ENCODE data around the gene SLC47A1.
"Not testable (repeated sequence)": the region's sequence is repeated elsewhere in the genome, so short reads cannot be mapped to it uniquely, and the experiment has no call there.

SLC47A1 gene

DNA sequence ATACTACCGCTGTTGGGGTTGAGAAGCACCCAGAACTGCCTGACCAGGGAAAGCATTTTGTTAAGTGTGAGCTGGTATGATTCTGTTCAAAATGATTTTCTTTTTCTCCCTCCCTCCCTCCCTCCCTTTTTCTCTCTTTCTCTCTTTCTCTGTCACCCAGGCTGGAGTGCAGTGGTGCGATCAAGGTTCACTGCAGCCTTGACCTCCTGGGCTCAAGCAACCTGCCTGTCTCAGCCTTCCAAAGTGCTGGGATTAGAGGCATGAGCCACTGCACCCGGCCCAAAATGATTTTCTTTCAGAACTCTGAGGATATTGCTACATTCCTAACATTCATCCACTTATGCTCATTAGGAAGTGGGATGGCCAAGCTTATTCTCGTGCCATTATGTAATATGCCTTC is 41.3 kb downstream of the SLC47A1 start:
- H3K4me3 ChIP-seq (ENCODE audit: low read depth, low read length): no peak overlapping the region
- TF ChIP-seq CTCF (IDR thresholded peaks at IDR 0.05; ENCODE audit: borderline replicate concordance, insufficient read depth, low read depth, low read length): no peak

DNA sequence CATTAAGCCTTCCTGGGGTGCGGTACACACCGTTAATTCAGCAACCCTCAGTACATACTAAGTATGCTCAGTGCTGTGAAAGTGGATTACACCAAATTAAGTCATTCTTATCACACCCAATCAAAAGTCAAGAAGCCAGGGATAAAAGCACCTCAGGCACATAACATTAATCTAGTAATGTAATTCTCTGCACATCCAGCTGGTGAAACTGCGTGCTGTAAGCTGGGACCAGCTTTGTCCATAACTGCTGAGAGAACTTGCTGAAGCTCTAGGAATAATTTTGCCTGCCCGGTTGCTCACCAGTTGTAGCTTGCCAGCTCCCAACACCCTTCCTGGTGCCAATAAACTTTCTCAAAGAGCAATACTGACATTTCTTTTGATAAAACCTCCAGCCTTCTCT is 44.9 kb downstream of the SLC47A1 start:
- no peak overlapping the region for H3K4me3 ChIP-seq (ENCODE audit: low read depth, low read length)
- TF ChIP-seq CTCF (IDR thresholded peaks at IDR 0.05; ENCODE audit: borderline replicate concordance, insufficient read depth, low read depth, low read length): no peak

DNA sequence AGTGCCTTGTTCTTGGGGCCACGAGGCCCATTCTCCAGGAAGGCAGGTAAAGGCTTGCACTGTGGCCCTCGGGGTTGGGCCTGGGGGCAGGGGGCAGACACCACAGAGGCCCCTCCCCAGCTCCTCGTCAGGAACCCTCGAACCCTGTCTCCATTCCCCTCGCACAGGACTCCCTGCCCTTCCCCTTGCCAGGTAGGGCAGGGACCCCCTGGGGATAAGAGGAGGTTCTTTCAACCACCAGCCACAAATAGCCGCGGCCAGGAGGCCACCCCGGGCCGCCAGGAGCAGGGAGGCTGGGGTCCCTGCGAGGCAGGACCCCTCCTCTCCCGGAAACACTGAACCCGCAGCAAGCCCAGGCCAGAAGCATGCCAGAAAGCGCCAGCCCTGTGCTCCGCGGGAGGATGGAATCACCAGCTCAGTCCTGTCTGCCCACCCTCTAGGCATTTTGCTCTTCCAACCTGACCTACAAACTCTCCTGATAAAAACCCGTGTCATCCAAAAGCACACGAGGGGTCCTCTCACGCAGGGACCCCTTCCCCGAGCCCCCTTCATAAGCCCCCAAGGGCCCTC is 45.6 kb downstream of the SLC47A1 start:
- no peak overlapping the region for H3K4me3 ChIP-seq (ENCODE audit: low read depth, low read length)
- no peak for TF ChIP-seq CTCF (IDR thresholded peaks at IDR 0.05; ENCODE audit: borderline replicate concordance, insufficient read depth, low read depth, low read length)

- no peak overlapping the region for H3K4me3 ChIP-seq (ENCODE audit: low read depth, low read length)
- no peak for TF ChIP-seq CTCF (IDR thresholded peaks at IDR 0.05; ENCODE audit: borderline replicate concordance, insufficient read depth, low read depth, low read length)
These were observed 46.4 kb downstream of the SLC47A1 start for GRCh38 chr17:19579867-19580565.

GRCh38 chr17:19580566-19580920 is 46.9 kb downstream of the SLC47A1 start:
- not testable (repeated sequence) for H3K4me3 ChIP-seq (ENCODE audit: low read depth, low read length)

GRCh38 chr17:19582152-19582551 is 48.5 kb downstream of the SLC47A1 start:
- not testable (repeated sequence) for H3K4me3 ChIP-seq (ENCODE audit: low read depth, low read length)

GRCh38 chr17:19583871-19584270 is 50.2 kb downstream of the SLC47A1 start:
- no peak overlapping the region for H3K4me3 ChIP-seq (ENCODE audit: low read depth, low read length)
- TF ChIP-seq CTCF (IDR thresholded peaks at IDR 0.05; ENCODE audit: borderline replicate concordance, insufficient read depth, low read depth, low read length): no peak

DNA sequence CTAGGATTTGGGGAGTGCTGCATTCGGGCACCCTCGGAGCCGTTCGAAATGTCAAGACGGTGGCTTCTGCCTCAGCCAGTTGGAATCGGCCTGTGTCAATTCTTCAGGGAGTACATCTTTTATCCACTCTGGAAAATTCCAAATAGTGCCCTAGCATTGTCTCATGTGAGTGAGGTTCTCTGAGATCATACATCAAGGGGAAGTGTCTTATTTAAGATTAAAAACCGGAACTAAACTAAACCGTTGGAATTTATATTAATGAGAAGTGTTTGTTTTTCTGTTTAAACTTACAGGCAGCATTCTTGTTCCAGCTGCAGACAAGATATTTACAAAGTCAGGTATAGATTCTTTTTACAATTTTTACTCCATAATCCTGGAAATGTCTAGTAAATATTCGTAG is 56.8 kb downstream of the SLC47A1 start:
- no peak for TF ChIP-seq CTCF (IDR thresholded peaks at IDR 0.05; ENCODE audit: borderline replicate concordance, insufficient read depth, low read depth, low read length)
- no peak overlapping the region for H3K4me3 ChIP-seq (ENCODE audit: low read depth, low read length)

All from GM12875 (cell line).